ENCODE data around the gene MLN.

DNA sequence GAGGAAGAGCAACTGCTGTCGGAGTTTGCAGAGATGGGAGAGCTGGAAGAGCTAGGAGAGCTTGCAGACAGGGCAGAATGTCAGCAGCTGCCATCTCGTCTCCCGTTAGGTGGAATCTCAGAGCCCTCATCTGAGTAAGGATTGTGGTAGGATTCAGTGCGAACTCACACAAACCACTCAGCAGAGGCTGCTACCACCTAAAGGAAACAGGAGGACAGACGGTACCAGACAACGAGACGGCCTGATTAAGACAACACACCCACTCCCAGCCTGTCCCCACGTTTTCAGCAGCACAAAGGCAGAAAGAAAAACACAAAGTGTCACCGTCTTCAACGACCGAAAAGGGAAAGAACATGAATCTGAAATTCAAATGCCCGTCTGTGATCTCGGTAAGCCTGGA, 19.0 kb downstream of the MLN start:
- TF ChIP-seq, protein P1, sequence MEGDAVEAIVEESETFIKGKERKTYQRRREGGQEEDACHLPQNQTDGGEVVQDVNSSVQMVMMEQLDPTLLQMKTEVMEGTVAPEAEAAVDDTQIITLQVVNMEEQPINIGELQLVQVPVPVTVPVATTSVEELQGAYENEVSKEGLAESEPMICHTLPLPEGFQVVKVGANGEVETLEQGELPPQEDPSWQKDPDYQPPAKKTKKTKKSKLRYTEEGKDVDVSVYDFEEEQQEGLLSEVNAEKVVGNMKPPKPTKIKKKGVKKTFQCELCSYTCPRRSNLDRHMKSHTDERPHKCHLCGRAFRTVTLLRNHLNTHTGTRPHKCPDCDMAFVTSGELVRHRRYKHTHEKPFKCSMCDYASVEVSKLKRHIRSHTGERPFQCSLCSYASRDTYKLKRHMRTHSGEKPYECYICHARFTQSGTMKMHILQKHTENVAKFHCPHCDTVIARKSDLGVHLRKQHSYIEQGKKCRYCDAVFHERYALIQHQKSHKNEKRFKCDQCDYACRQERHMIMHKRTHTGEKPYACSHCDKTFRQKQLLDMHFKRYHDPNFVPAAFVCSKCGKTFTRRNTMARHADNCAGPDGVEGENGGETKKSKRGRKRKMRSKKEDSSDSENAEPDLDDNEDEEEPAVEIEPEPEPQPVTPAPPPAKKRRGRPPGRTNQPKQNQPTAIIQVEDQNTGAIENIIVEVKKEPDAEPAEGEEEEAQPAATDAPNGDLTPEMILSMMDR (IDR thresholded peaks at IDR 0.05), result no peak
- no peak for TF ChIP-seq POLR2A (IDR thresholded peaks at IDR 0.05)

Data from esophagus squamous epithelium (tissue), 4 donors.